ENCODE data around the gene LIN7B. TPM values are rescaled to one million over a fixed set of nuclear protein-coding genes. Genes with fewer than 3 reads are reported as not detected.

Gene LIN7B
- 4.7 and 5.2 TPM in 2 replicates for total RNA-seq

GRCh38 chr19:49113762-49114629, at the start of gene LIN7B:
Gene LIN7B, plus strand, starts transcription at chr19:49114370. Its CDS starts 35 bp downstream, at chr19:49114405.

GRCh38 chr19:49064768-49065611, 49.2 kb upstream of the LIN7B start, which contains the start of gene NTF4:
Gene NTF4, minus strand, starts transcription at chr19:49064818. Its CDS starts 2,821 bp downstream, at chr19:49061997.

GRCh38 chr19:49085020-49085867, 28.9 kb upstream of the LIN7B start, which contains the start of gene SNRNP70:
Gene SNRNP70, plus strand, starts transcription at chr19:49085451. Its CDS starts 964 bp downstream, at chr19:49086415.

GRCh38 chr19:49118565-49119410, 4.6 kb downstream of the LIN7B start, which contains the start of gene C19orf73:
Gene C19orf73, minus strand, starts transcription at chr19:49119143. Its CDS starts 121 bp downstream, at chr19:49119022.

GRCh38 chr19:49119411-49120324, 5.5 kb downstream of the LIN7B start, which contains the start of gene PPFIA3:
Gene PPFIA3, plus strand, starts transcription at chr19:49119544. Its CDS starts 8,330 bp downstream, at chr19:49127874.

GRCh38 chr19:49155005-49155819, 41.0 kb downstream of the LIN7B start, which contains the start of gene HRC:
Gene HRC, minus strand, starts transcription at chr19:49155396. Its CDS starts 159 bp downstream, at chr19:49155237.

GRCh38 chr19:49157445-49158224, 43.5 kb downstream of the LIN7B start, which contains the start of gene TRPM4:
Gene TRPM4, plus strand, starts transcription at chr19:49157792. Its CDS starts 75 bp downstream, at chr19:49157867.

Other genes starting within 250 kb of the LIN7B start
- gene PLEKHA4, start 245.8 kb upstream of the LIN7B start, total RNA-seq: 11.4 and 20.1 TPM in 2 replicates
- gene PPP1R15A, start 241.9 kb upstream of the LIN7B start, total RNA-seq: 23.3 and 33.8 TPM in 2 replicates
- 0.17 and 0.45 TPM in 2 replicates for gene TULP2, start 215.6 kb upstream of the LIN7B start, total RNA-seq
- 166 and 176 TPM in 2 replicates for gene NUCB1, start 214.1 kb upstream of the LIN7B start, total RNA-seq
- not detected in 2 replicates for gene DHDH, start 180.7 kb upstream of the LIN7B start, total RNA-seq
- gene BAX, start 159.5 kb upstream of the LIN7B start, total RNA-seq: 127 and 135 TPM in 2 replicates
- 3,185 and 3,463 TPM in 2 replicates for gene FTL, start 149.1 kb upstream of the LIN7B start, total RNA-seq
- 28.7 and 30.8 TPM in 2 replicates for gene GYS1, start 121.1 kb upstream of the LIN7B start, total RNA-seq
- 350 and 368 TPM in 2 replicates for gene RUVBL2, start 120.5 kb upstream of the LIN7B start, total RNA-seq
- 0.45 TPM in 1 of 2 replicates, not detected in the other for gene LHB, start 97.3 kb upstream of the LIN7B start, total RNA-seq
- gene CGB3, start 90.0 kb upstream of the LIN7B start, total RNA-seq: not detected in 2 replicates
- gene CGB2, start 82.5 kb upstream of the LIN7B start, total RNA-seq: 0.34 TPM in 1 of 2 replicates, not detected in the other
- 2.9 TPM in 1 of 2 replicates, not detected in the other for gene CGB1, start 77.5 kb upstream of the LIN7B start, total RNA-seq
- not detected in 2 replicates for gene CGB5, start 70.5 kb upstream of the LIN7B start, total RNA-seq
- gene CGB8, start 65.3 kb upstream of the LIN7B start, total RNA-seq: not detected in 2 replicates
- gene CGB7, start 56.6 kb upstream of the LIN7B start, total RNA-seq: 0.30 and 0.34 TPM in 2 replicates
- not detected in 2 replicates for gene NTF4, start 49.6 kb upstream of the LIN7B start, total RNA-seq
- gene KCNA7, start 41.7 kb upstream of the LIN7B start, total RNA-seq: not detected in 2 replicates
- gene SNRNP70, start 28.9 kb upstream of the LIN7B start, total RNA-seq: 178 and 179 TPM in 2 replicates
- gene C19orf73, start 4.8 kb downstream of the LIN7B start, total RNA-seq: 2.2 and 3.3 TPM in 2 replicates
- gene PPFIA3, start 5.2 kb downstream of the LIN7B start, total RNA-seq: 2.2 TPM in 2 replicates
- not detected in 2 replicates for gene HRC, start 41.0 kb downstream of the LIN7B start, total RNA-seq
- 10.4 and 12.1 TPM in 2 replicates for gene TRPM4, start 43.4 kb downstream of the LIN7B start, total RNA-seq
- gene SLC6A16, start 210.8 kb downstream of the LIN7B start, total RNA-seq: 0.59 TPM in 1 of 2 replicates, not detected in the other
- not detected in 2 replicates for gene CD37, start 221.0 kb downstream of the LIN7B start, total RNA-seq
- gene TEAD2, start 248.0 kb downstream of the LIN7B start, total RNA-seq: 47.9 and 49.4 TPM in 2 replicates
- 1.3 and 2.2 TPM in 2 replicates for gene DKKL1, start 249.5 kb downstream of the LIN7B start, total RNA-seq